CD4-positive, alpha-beta T cell treated with Interleukin-10 for 1 hour (primary cell): ENCODE data around the gene RCAN3.

Source experiments
- DNase-seq: peaks from one replicate; pipeline ENCODE4 v3.0.0-alpha.2; 2020

RCAN3 gene

GRCh38 chr1:24586970-24587820, 84.6 kb downstream of the RCAN3 start:
- DNase-seq = peak; percentile 80

GRCh38 chr1:24588573-24588972, 85.9 kb downstream of the RCAN3 start:
- DNase-seq = no peak

GRCh38 chr1:24589200-24589599, 86.6 kb downstream of the RCAN3 start:
- DNase-seq = no peak
